ENCODE data around the gene ATP2A2. TPM values are rescaled to one million over a fixed set of nuclear protein-coding genes. Genes with fewer than 3 reads are reported as not detected.

ATP2A2 gene
- total and polyA plus RNA-seq, 11 donors = 494 to 2,963 (median 1,674) TPM

- Histone ChIP-seq H3K36me3 (peaks cover 0 to 51% (median 42%) of the 10 kb centered on the region in 9 donors), H3K4me3 (no peak overlapping the region), H3K27me3 (no peaks in the 10 kb centered on the region), H3K9me3 (no peaks in the 10 kb centered on the region), H3K4me1 (peaks cover 0 to 22% (median under 1%) of the 10 kb centered on the region in 12 donors), H3K27ac (no peak overlapping the region)
- intact Hi-C loops (cut with DNase I) = no loop called here
- 56 to 81% (median 74%) methylated on average over 3 of the region's 3 CpGs for WGBS, 4 donors
- TF ChIP-seq POLR2A (IDR thresholded peaks at IDR 0.05) (no peak), CTCF (IDR thresholded peaks at IDR 0.05) (no peak)
- DNase-seq (no peak), ATAC-seq (no peak)
Observed at GRCh38 chr12:110352401-110352800, 71.4 kb downstream of the ATP2A2 start.

- no peak overlapping the region for H3K4me3 ChIP-seq
- no peaks in the 10 kb centered on the region for H3K9me3 ChIP-seq
- WGBS, 4 donors = 63 to 74% (median 68%) methylated on average over 13 of the region's 13 CpGs
- peaks cover 0 to 22% (median under 1%) of the 10 kb centered on the region in 12 donors for H3K4me1 ChIP-seq
- intact Hi-C loops (cut with DNase I) = no loop called here
- H3K27ac ChIP-seq = peak overlapping the region in 1 of 12 donors; percentile 17
- H3K36me3 ChIP-seq = peaks cover 0 to 41% (median 32%) of the 10 kb centered on the region in 9 donors
- ATAC-seq = peak in 3 of 4 donors; percentile 3 to 21 (median 6)
- H3K27me3 ChIP-seq = no peaks in the 10 kb centered on the region
- DNase-seq = no peak
- TF ChIP-seq POLR2A (IDR thresholded peaks at IDR 0.05) (no peak), CTCF (IDR thresholded peaks at IDR 0.05) (no peak)
Observed at GRCh38 chr12:110353211-110353965, 72.3 kb downstream of the ATP2A2 start.

- no peak overlapping the region for H3K4me3 ChIP-seq
- peaks cover 0 to 22% (median under 1%) of the 10 kb centered on the region in 12 donors for H3K4me1 ChIP-seq
- peak overlapping the region in 1 of 12 donors; percentile 17 for H3K27ac ChIP-seq
- DNase-seq = no peak
- peak in 3 of 4 donors; percentile 1 to 20 (median 7) for ATAC-seq
- 36 to 40% (median 36%) methylated on average over 7 of the region's 7 CpGs for WGBS, 4 donors
- TF ChIP-seq POLR2A (IDR thresholded peaks at IDR 0.05) = no peak
- TF ChIP-seq CTCF (IDR thresholded peaks at IDR 0.05) = no peak
- intact Hi-C loops (cut with DNase I) = no loop called here
- H3K36me3 ChIP-seq = peaks cover 0 to 32% (median 23%) of the 10 kb centered on the region in 9 donors
- H3K27me3 ChIP-seq = no peaks in the 10 kb centered on the region
- H3K9me3 ChIP-seq = no peaks in the 10 kb centered on the region
Observed at GRCh38 chr12:110354172-110354780, 73.2 kb downstream of the ATP2A2 start.

- TF ChIP-seq POLR2A (IDR thresholded peaks at IDR 0.05) (no peak), CTCF (IDR thresholded peaks at IDR 0.05) (peak in 8 of 12 donors; percentile 9 to 44 (median 19))
Observed at GRCh38 chr12:110355073-110355472, 74.0 kb downstream of the ATP2A2 start.

More at GRCh38 chr12:110355073-110355472, 74.0 kb downstream of the ATP2A2 start:
- Histone ChIP-seq H3K4me1 (peaks cover 0 to 18% (median 0%) of the 10 kb centered on the region in 12 donors), H3K4me3 (no peak overlapping the region), H3K36me3 (peaks cover 0 to 24% (median 15%) of the 10 kb centered on the region in 9 donors), H3K9me3 (no peaks in the 10 kb centered on the region), H3K27me3 (no peaks in the 10 kb centered on the region), H3K27ac (no peak overlapping the region)
- ATAC-seq (peak in 2 of 4 donors; percentile 24 to 39), DNase-seq (no peak)
- intact Hi-C loops (cut with DNase I) = no loop called here
- WGBS, 4 donors = 33 to 41% (median 39%) methylated on average over 3 of the region's 3 CpGs

Measured in heart left ventricle (tissue), 16 donors.